PC-3 (cell line): ENCODE data around the gene TMC1. TPM values are rescaled to one million over a fixed set of nuclear protein-coding genes. Genes with fewer than 3 reads are reported as not detected.

Experiments used
- ATAC-seq: fragments of 200-7000 bp; cut with Tn5 transposase; 2 replicates; pipeline ENCODE4 v1.9.1; 2020; ENCODE audit warnings: mild to moderate bottlenecking, moderate library complexity
- BruUV-seq: library from RNA; stranded (reverse); fragments of 400-500 nt; replicated peaks from 2 replicates; lab custom pipeline; 2021; lab: Mats Ljungman, UMichigan
- CTCF ChIA-PET: fragments of 300-600 bp; sonication (Branson Sonifier 250); formaldehyde crosslinking; loops from one replicate; lab custom pipeline; 2022; ENCODE audit warnings: antibody characterized with exemption; lab: Charles Lee
- POLR2A ChIA-PET: fragments of 300-600 bp; sonication (Branson Sonifier 250); formaldehyde crosslinking; loops from one replicate; lab custom pipeline; 2022; ENCODE audit warnings: antibody characterized with exemption; ENCODE audit not compliant: unreplicated experiment; lab: Charles Lee
- DNase-seq: peaks from one replicate; pipeline ENCODE4 v3.0.0-alpha.2; 2015
- H2AFZ ChIP-seq: fragments of 300-600 bp; sonication (generic); 2 replicates; pipeline ENCODE4 v1.6.0; 2016; ENCODE audit warnings: antibody characterized with exemption, low read length
- H3F3A ChIP-seq: fragments of 300-600 bp; sonication (generic); one replicate; pipeline ENCODE4 v1.6.0; 2017; ENCODE audit warnings: antibody characterized with exemption, low read length, control low read depth, mild to moderate bottlenecking; ENCODE audit not compliant: unreplicated experiment
- H3K27ac ChIP-seq: fragments of 300-600 bp; sonication (generic); 2 replicates; pipeline ENCODE4 v1.5.1; 2016; ENCODE audit warnings: mild to moderate bottlenecking, low read length
- H3K27me3 ChIP-seq: fragments of 300-600 bp; sonication (generic); 2 replicates; pipeline ENCODE4 v1.6.1; 2016; ENCODE audit warnings: low read length, mixed read lengths
- H3K36me3 ChIP-seq: fragments of 300-600 bp; sonication (generic); 2 replicates; pipeline ENCODE4 v1.6.1; 2016; ENCODE audit warnings: low read depth, mixed run types, low read length, mixed read lengths
- H3K4me1 ChIP-seq: fragments of 300-600 bp; sonication (generic); 2 replicates; pipeline ENCODE4 v1.5.1; 2016; ENCODE audit warnings: low read length; ENCODE audit not compliant: insufficient read depth
- H3K4me2 ChIP-seq: fragments of 300-600 bp; sonication (generic); 2 replicates; pipeline ENCODE4 v1.6.0; 2016; ENCODE audit warnings: low read length
- H3K4me3 ChIP-seq: fragments of 300-600 bp; sonication (generic); 2 replicates; pipeline ENCODE4 v1.5.1; 2016; ENCODE audit warnings: mild to moderate bottlenecking, low read length, mixed read lengths
- H3K79me2 ChIP-seq: fragments of 300-600 bp; sonication (generic); 2 replicates; pipeline ENCODE4 v1.6.1; 2017; ENCODE audit warnings: low read length, mixed read lengths
- H3K9ac ChIP-seq: fragments of 300-600 bp; sonication (generic); 2 replicates; pipeline ENCODE4 v1.6.0; 2016; ENCODE audit warnings: mild to moderate bottlenecking, low read length
- H3K9me2 ChIP-seq: fragments of 300-600 bp; sonication (generic); replicated peaks from 2 replicates; pipeline ENCODE4 v1.6.1; 2016; ENCODE audit warnings: mixed run types, low read length, mixed read lengths
- H3K9me3 ChIP-seq: fragments of 300-600 bp; sonication (generic); 2 replicates; pipeline ENCODE4 v1.6.1; 2016; ENCODE audit warnings: low read length, mixed read lengths
- H4K20me1 ChIP-seq: fragments of 300-600 bp; sonication (generic); 2 replicates; pipeline ENCODE4 v1.6.1; 2016; ENCODE audit warnings: low read length, mixed read lengths
- CTCF ChIP-seq: fragments of 300-600 bp; sonication (generic); conservative IDR thresholded peaks from 2 replicates; pipeline ENCODE4 v1.5.1; 2017; ENCODE audit warnings: antibody characterized with exemption, low read depth, mild to moderate bottlenecking, low read length
- EZH2 ChIP-seq: fragments of 300-600 bp; sonication (generic); IDR thresholded peaks from one replicate; pipeline ENCODE4 v1.6.1; 2017; ENCODE audit warnings: antibody characterized with exemption, mild to moderate bottlenecking, low read length; ENCODE audit not compliant: unreplicated experiment
- EZH2phosphoT487 ChIP-seq: fragments of 300-600 bp; sonication (generic); IDR thresholded peaks from 2 replicates; pipeline ENCODE4 v1.6.1; 2018; ENCODE audit warnings: mild to moderate bottlenecking, antibody characterized with exemption, low read length, borderline replicate concordance
- intact Hi-C: fragments of 100-400 bp; cut with micrococcal nuclease; formaldehyde crosslinking; loops from 2 replicates; pipeline ENCODE4 v1.9.0; 2023
- total RNA-seq: library from RNA; depleted of rRNA; stranded (reverse); fragments of >200 nt; gene quantifications from 2 replicates; pipeline ENCODE4 v1.2.3, GENCODE V29; 2014

Gene TMC1
- total RNA-seq, 1 experiment from 2014 or later = 0.15 TPM

GRCh38 chr9:72657023-72657422 is 135.6 kb downstream of the TMC1 start:
- TF ChIP-seq EZH2 (no peak), EZH2phosphoT487 (no peak), CTCF (no peak)
- Histone ChIP-seq H2AFZ (no peak overlapping the region), H3K4me2 (no peak overlapping the region), H3K9me3 (no peaks in the 10 kb centered on the region), H3K4me1 (no peaks in the 10 kb centered on the region), H3K27me3 (peaks cover 35% of the 10 kb centered on the region), H3K4me3 (no peak overlapping the region), H4K20me1 (no peaks in the 10 kb centered on the region), H3K27ac (no peak overlapping the region), H3K36me3 (no peaks in the 10 kb centered on the region), H3F3A (no peaks in the 10 kb centered on the region), H3K9ac (no peak overlapping the region), H3K79me2 (no peaks in the 10 kb centered on the region), H3K9me2 (no peaks in the 10 kb centered on the region)
- BruUV-seq = no TSS peak
- ChIA-PET CTCF (no interaction called here), POLR2A (no interaction called here)
- intact Hi-C loops = no loop called here
- ATAC-seq = no peak
- no peak for DNase-seq

GRCh38 chr9:72658703-72659102 is 137.3 kb downstream of the TMC1 start:
- H3K79me2 ChIP-seq = no peaks in the 10 kb centered on the region
- no peaks in the 10 kb centered on the region for H3K9me3 ChIP-seq
- peaks cover 31% of the 10 kb centered on the region for H3K27me3 ChIP-seq
- no peaks in the 10 kb centered on the region for H3K4me1 ChIP-seq
- no peaks in the 10 kb centered on the region for H3K9me2 ChIP-seq
- no peak for DNase-seq
- no peak overlapping the region for H2AFZ ChIP-seq
- no peaks in the 10 kb centered on the region for H3F3A ChIP-seq
- H3K27ac ChIP-seq = no peak overlapping the region
- ATAC-seq = no peak
- POLR2A ChIA-PET = no interaction called here
- TF ChIP-seq EZH2 (no peak), EZH2phosphoT487 (no peak), CTCF (no peak)
- intact Hi-C loops = no loop called here
- H3K4me2 ChIP-seq = no peak overlapping the region
- H4K20me1 ChIP-seq = no peaks in the 10 kb centered on the region
- no TSS peak for BruUV-seq
- CTCF ChIA-PET = no interaction called here
- no peak overlapping the region for H3K4me3 ChIP-seq
- H3K36me3 ChIP-seq = no peaks in the 10 kb centered on the region
- H3K9ac ChIP-seq = no peak overlapping the region

GRCh38 chr9:72661401-72662135 is 140.2 kb downstream of the TMC1 start:
- no peaks in the 10 kb centered on the region for H3K36me3 ChIP-seq
- H4K20me1 ChIP-seq = no peaks in the 10 kb centered on the region
- H3K4me3 ChIP-seq = no peak overlapping the region
- no peak for ATAC-seq
- no peak overlapping the region for H3K27ac ChIP-seq
- ChIA-PET POLR2A (no interaction called here), CTCF (no interaction called here)
- no peaks in the 10 kb centered on the region for H3F3A ChIP-seq
- H3K27me3 ChIP-seq = peaks cover 23% of the 10 kb centered on the region
- TF ChIP-seq EZH2 = no peak
- TF ChIP-seq EZH2phosphoT487 = no peak
- no peaks in the 10 kb centered on the region for H3K9me2 ChIP-seq
- H3K9me3 ChIP-seq = no peaks in the 10 kb centered on the region
- no peaks in the 10 kb centered on the region for H3K4me1 ChIP-seq
- no peak overlapping the region for H3K9ac ChIP-seq
- no peak overlapping the region for H3K4me2 ChIP-seq
- no peaks in the 10 kb centered on the region for H3K79me2 ChIP-seq
- no peak overlapping the region for H2AFZ ChIP-seq
- intact Hi-C loops = loop anchor here (10.0 kb wide), 1 partner anchor 83 kb away; no protein-coding TSS in a partner anchor
- no TSS peak for BruUV-seq
- DNase-seq = no peak
